HepG2 (cell line): Measurements from ENCODE around the gene RPL31. TPM values are rescaled to one million over a fixed set of nuclear protein-coding genes. Genes with fewer than 3 reads are reported as not detected.

ENCODE experiments used
- DMTF1 ChIP-seq: sonication (generic); formaldehyde crosslinking; IDR thresholded peaks from 2 replicates; pipeline ENCODE4 v1.4.0; 2020; ENCODE audit warnings: mild to moderate bottlenecking, missing genetic modification reagents
- EHMT2 ChIP-seq: fragments of 200-600 bp; sonication (generic); IDR thresholded peaks from 2 replicates; pipeline ENCODE4 v1.7.0; 2017; ENCODE audit warnings: antibody characterized with exemption, low read depth, low read length, borderline replicate concordance
- KLF16 ChIP-seq, 2 experiments: sonication (generic) in 1 of 2; formaldehyde crosslinking in 1 of 2; IDR thresholded peaks; 2 replicates each; pipeline versions ENCODE4 v1.6.1 to v1.8.0; 2016 to 2023; ENCODE audit warnings: missing genetic modification reagents in 2 of 2, missing compliant biosample characterization in 1 of 2
- MAF1 ChIP-seq: sonication (generic); formaldehyde crosslinking; IDR thresholded peaks from 2 replicates; pipeline ENCODE4 v1.5.0; 2020; ENCODE audit warnings: missing genetic modification reagents, borderline replicate concordance
- NR2F2 ChIP-seq: IDR thresholded peaks from 2 replicates; pipeline ENCODE4 v1.6.1; 2012; ENCODE audit warnings: low read depth, inconsistent platforms, borderline replicate concordance
- SMC3 ChIP-seq: IDR thresholded peaks from 2 replicates; pipeline ENCODE4 v1.6.1; 2011; ENCODE audit warnings: low read length, improper control_type of control experiment
- SPEN ChIP-seq: sonication (generic); formaldehyde crosslinking; IDR thresholded peaks from 2 replicates; pipeline ENCODE4 v1.5.1; 2020; ENCODE audit warnings: low read depth, mild to moderate bottlenecking, missing genetic modification reagents
- THRA ChIP-seq: sonication (generic); formaldehyde crosslinking; IDR thresholded peaks from 2 replicates; pipeline ENCODE4 v1.4.0; 2020; ENCODE audit warnings: missing genetic modification reagents, borderline replicate concordance
- TOPORS ChIP-seq: sonication (generic); formaldehyde crosslinking; IDR thresholded peaks from 2 replicates; pipeline ENCODE4 v1.8.0; 2023; ENCODE audit warnings: mild to moderate bottlenecking, missing genetic modification reagents
- ZNF264 ChIP-seq: sonication (generic); formaldehyde crosslinking; IDR thresholded peaks from 2 replicates; pipeline ENCODE4 v1.4.0; 2020; ENCODE audit warnings: missing genetic modification reagents
- ZNF546 ChIP-seq: sonication (generic); formaldehyde crosslinking; conservative IDR thresholded peaks from 2 replicates; pipeline ENCODE4 v1.8.1; 2023; ENCODE audit warnings: mild to moderate bottlenecking, missing genetic modification reagents
- polyA plus RNA-seq, 8 experiments: library from polyadenylated mRNA; depleted of rRNA in 3 of 8; stranded (reverse) in 7 of 8; unstranded in 1 of 8; fragments of >200 nt; fragmentation: Illumina TruSeq in 4 of 8; extraction: Trizol in 4 of 8; gene quantifications; 2 replicates each; pipeline versions ENCODE4 v1.2.1 to v1.2.3, GENCODE V29; 2011 to 2016; ENCODE audit warnings: low read depth in 4 of 8, missing spikeins in 1 of 8, mixed read lengths in 1 of 8; ENCODE audit not compliant: insufficient read depth in 1 of 8
- total RNA-seq, 5 experiments: library from RNA; depleted of rRNA; stranded (reverse); fragments of >200 nt; fragmentation: Illumina TruSeq; extraction: Trizol; gene quantifications; 2 replicates each; pipeline ENCODE4 v1.2.3, GENCODE V29; 2016; ENCODE audit warnings: low read depth in 1 of 5
- TF ChIP-seq, protein P1 (sequence below): sonication (generic); formaldehyde crosslinking; IDR thresholded peaks from 2 replicates; pipeline ENCODE4 v1.5.1; 2020; ENCODE audit warnings: missing genetic modification reagents, mild to moderate bottlenecking, borderline replicate concordance
- TF ChIP-seq, protein P2 (sequence below): sonication (generic); formaldehyde crosslinking; IDR thresholded peaks from 2 replicates; pipeline ENCODE4 v1.4.0; 2020; ENCODE audit warnings: mild to moderate bottlenecking, missing genetic modification reagents
- TF ChIP-seq, protein P3 (sequence below): sonication (generic); formaldehyde crosslinking; IDR thresholded peaks from 2 replicates; pipeline ENCODE4 v1.4.0; 2020; ENCODE audit warnings: missing genetic modification reagents, borderline replicate concordance
- TF ChIP-seq, protein P4 (sequence below): sonication (generic); formaldehyde crosslinking; IDR thresholded peaks from 2 replicates; pipeline ENCODE4 v1.4.0; 2020; ENCODE audit warnings: mild to moderate bottlenecking, low read depth, missing genetic modification reagents
- TF ChIP-seq, protein P5 (sequence below), 2 experiments: fragments of 450-650 bp in 1 of 2; sonication (generic) in 1 of 2; formaldehyde crosslinking; IDR thresholded peaks; 2 replicates each; pipeline versions ENCODE4 v1.5.0 to v1.8.0; 2020 to 2022; ENCODE audit warnings: mild to moderate bottlenecking in 1 of 2, missing genetic modification reagents in 1 of 2
- TF ChIP-seq, protein P6 (sequence below): sonication (generic); formaldehyde crosslinking; IDR thresholded peaks from 2 replicates; pipeline ENCODE4 v1.8.0; 2022; ENCODE audit warnings: mild to moderate bottlenecking, missing genetic modification reagents, moderate library complexity

RPL31 gene
- total and polyA plus RNA-seq, 2 of the 13 experiments (the other 11 are each of a cell fraction or from before 2014, with no cell fraction given): 3,331 to 3,582 TPM

DNA sequence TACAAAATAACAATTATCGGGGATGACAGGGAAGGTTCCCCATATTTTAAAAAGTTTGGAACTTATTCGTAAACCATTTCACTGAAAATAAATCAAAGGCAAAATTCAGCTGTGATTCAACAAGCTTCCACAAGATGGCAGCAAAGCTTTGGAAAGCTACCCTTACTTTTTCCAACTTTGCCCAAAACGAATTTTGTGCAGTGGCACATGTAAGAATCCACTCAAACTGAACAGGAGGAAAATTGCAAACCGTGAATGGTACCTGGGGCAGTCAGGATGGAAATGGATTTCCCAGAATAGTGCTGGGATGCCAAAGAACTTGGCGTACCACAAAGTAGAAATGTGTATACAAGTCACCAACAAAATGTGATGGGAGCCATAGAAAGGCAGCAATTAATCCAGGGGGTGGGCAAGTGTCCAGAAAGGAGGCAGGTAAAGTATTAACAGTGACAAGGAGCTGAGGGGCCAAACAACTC, 10.7 kb downstream of the RPL31 start (continued):
- peak; percentile 29; the same call in 1 of the 2 replicates for TF ChIP-seq THRA
- TF ChIP-seq, protein P1, sequence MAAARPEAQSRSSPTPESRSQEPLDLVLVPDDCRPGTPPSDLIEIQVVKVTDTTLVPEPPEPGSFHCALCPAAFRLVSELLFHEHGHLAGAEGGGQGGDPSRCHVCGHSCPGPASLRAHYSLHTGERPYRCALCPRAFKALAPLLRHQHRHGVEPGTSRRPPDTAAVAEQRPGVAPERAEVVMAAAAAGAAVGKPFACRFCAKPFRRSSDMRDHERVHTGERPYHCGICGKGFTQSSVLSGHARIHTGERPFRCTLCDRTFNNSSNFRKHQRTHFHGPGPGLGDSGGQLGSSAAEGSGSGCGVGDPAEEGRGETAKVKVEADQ: no peak
- TF ChIP-seq, protein P2, sequence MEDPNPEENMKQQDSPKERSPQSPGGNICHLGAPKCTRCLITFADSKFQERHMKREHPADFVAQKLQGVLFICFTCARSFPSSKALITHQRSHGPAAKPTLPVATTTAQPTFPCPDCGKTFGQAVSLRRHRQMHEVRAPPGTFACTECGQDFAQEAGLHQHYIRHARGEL: no peak
- TF ChIP-seq, protein P3, sequence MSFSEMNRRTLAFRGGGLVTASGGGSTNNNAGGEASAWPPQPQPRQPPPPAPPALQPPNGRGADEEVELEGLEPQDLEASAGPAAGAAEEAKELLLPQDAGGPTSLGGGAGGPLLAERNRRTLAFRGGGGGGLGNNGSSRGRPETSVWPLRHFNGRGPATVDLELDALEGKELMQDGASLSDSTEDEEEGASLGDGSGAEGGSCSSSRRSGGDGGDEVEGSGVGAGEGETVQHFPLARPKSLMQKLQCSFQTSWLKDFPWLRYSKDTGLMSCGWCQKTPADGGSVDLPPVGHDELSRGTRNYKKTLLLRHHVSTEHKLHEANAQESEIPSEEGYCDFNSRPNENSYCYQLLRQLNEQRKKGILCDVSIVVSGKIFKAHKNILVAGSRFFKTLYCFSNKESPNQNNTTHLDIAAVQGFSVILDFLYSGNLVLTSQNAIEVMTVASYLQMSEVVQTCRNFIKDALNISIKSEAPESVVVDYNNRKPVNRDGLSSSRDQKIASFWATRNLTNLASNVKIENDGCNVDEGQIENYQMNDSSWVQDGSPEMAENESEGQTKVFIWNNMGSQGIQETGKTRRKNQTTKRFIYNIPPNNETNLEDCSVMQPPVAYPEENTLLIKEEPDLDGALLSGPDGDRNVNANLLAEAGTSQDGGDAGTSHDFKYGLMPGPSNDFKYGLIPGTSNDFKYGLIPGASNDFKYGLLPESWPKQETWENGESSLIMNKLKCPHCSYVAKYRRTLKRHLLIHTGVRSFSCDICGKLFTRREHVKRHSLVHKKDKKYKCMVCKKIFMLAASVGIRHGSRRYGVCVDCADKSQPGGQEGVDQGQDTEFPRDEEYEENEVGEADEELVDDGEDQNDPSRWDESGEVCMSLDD (CRISPR knock-in tag): no peak
- 0 out of 2 replicates have a peak, but pooled peaks have one; percentile 58 for TF ChIP-seq ZNF264 (CRISPR knock-in tag)
- TF ChIP-seq, protein P4, sequence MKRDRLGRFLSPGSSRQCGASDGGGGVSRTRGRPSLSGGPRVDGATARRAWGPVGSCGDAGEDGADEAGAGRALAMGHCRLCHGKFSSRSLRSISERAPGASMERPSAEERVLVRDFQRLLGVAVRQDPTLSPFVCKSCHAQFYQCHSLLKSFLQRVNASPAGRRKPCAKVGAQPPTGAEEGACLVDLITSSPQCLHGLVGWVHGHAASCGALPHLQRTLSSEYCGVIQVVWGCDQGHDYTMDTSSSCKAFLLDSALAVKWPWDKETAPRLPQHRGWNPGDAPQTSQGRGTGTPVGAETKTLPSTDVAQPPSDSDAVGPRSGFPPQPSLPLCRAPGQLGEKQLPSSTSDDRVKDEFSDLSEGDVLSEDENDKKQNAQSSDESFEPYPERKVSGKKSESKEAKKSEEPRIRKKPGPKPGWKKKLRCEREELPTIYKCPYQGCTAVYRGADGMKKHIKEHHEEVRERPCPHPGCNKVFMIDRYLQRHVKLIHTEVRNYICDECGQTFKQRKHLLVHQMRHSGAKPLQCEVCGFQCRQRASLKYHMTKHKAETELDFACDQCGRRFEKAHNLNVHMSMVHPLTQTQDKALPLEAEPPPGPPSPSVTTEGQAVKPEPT (CRISPR knock-in tag): no peak
- TF ChIP-seq DMTF1: no peak
- TF ChIP-seq MAF1 (CRISPR knock-in tag): no peak
- no peak for TF ChIP-seq SPEN
- TF ChIP-seq, protein P5, sequence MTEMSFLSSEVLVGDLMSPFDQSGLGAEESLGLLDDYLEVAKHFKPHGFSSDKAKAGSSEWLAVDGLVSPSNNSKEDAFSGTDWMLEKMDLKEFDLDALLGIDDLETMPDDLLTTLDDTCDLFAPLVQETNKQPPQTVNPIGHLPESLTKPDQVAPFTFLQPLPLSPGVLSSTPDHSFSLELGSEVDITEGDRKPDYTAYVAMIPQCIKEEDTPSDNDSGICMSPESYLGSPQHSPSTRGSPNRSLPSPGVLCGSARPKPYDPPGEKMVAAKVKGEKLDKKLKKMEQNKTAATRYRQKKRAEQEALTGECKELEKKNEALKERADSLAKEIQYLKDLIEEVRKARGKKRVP (CRISPR knock-in tag; IDR thresholded peaks at IDR 0.05): peak in 1 of 2 experiments; percentile 48; a peak in 1 of 4 replicates
- TF ChIP-seq NR2F2: no peak
- TF ChIP-seq EHMT2: no peak
- peak; percentile 85 for TF ChIP-seq SMC3
- TF ChIP-seq ZNF546 (CRISPR knock-in tag): no peak
- TF ChIP-seq, protein P6, sequence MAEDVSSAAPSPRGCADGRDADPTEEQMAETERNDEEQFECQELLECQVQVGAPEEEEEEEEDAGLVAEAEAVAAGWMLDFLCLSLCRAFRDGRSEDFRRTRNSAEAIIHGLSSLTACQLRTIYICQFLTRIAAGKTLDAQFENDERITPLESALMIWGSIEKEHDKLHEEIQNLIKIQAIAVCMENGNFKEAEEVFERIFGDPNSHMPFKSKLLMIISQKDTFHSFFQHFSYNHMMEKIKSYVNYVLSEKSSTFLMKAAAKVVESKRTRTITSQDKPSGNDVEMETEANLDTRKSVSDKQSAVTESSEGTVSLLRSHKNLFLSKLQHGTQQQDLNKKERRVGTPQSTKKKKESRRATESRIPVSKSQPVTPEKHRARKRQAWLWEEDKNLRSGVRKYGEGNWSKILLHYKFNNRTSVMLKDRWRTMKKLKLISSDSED: no peak
- TF ChIP-seq TOPORS (CRISPR knock-in tag): no peak
- no peak for TF ChIP-seq KLF16 (CRISPR knock-in tag; IDR thresholded peaks at IDR 0.05)
